Karpas-422 (cell line): ENCODE results near the gene RIMBP2. TPM values are rescaled to one million over a fixed set of nuclear protein-coding genes. Genes with fewer than 3 reads are reported as not detected.

ENCODE experiments used
- DNase-seq: peaks from one replicate; pipeline ENCODE4 v3.0.0-alpha.2; 2015
- H2AFZ ChIP-seq: fragments of 200-600 bp; sonication (generic); 2 replicates; pipeline ENCODE4 v1.6.1; 2014; ENCODE audit warnings: antibody characterized with exemption, low read length, mixed read lengths
- H3K27ac ChIP-seq: fragments of 200-600 bp; sonication (generic); 2 replicates; pipeline ENCODE4 v1.5.1; 2014; ENCODE audit warnings: mild to moderate bottlenecking, low read length, moderate library complexity
- H3K27me3 ChIP-seq: fragments of 200-600 bp; sonication (generic); 2 replicates; pipeline ENCODE4 v1.6.1; 2014; ENCODE audit warnings: low read length, mixed read lengths
- H3K36me3 ChIP-seq: fragments of 200-600 bp; sonication (generic); 2 replicates; pipeline ENCODE4 v1.6.1; 2014; ENCODE audit warnings: low read length, mixed read lengths; ENCODE audit not compliant: insufficient read depth
- H3K4me1 ChIP-seq: fragments of 200-600 bp; sonication (generic); 2 replicates; pipeline ENCODE4 v1.6.1; 2014; ENCODE audit warnings: mild to moderate bottlenecking, low read length, mixed read lengths
- H3K4me2 ChIP-seq: fragments of 200-600 bp; sonication (generic); 2 replicates; pipeline ENCODE4 v1.6.1; 2014; ENCODE audit warnings: low read length, low read depth, mild to moderate bottlenecking; ENCODE audit not compliant: poor library complexity, severe bottlenecking
- H3K4me3 ChIP-seq: fragments of 200-600 bp; sonication (generic); 2 replicates; pipeline ENCODE4 v1.5.1; 2014; ENCODE audit warnings: mild to moderate bottlenecking, antibody characterized with exemption, low read length, mixed read lengths
- H3K79me2 ChIP-seq: fragments of 200-600 bp; sonication (generic); 2 replicates; pipeline ENCODE4 v1.6.1; 2014; ENCODE audit warnings: mild to moderate bottlenecking, low read length, mixed read lengths
- H3K9ac ChIP-seq: fragments of 200-600 bp; sonication (generic); 2 replicates; pipeline ENCODE4 v1.6.0; 2014; ENCODE audit warnings: low read length
- H3K9me2 ChIP-seq: fragments of 200-600 bp; sonication (generic), shearing (Covaris generic); replicated peaks from 2 replicates; pipeline ENCODE4 v1.6.0; 2014; ENCODE audit warnings: mild to moderate bottlenecking, low read length, moderate library complexity; ENCODE audit not compliant: insufficient read depth
- H3K9me3 ChIP-seq: fragments of 300-700, 200-600 bp; sonication (generic); 2 replicates; pipeline ENCODE4 v1.6.1; 2014; ENCODE audit warnings: low read length, mixed read lengths
- H4K20me1 ChIP-seq: fragments of 200-600 bp; sonication (generic); 2 replicates; pipeline ENCODE4 v1.6.1; 2014; ENCODE audit warnings: mild to moderate bottlenecking, antibody characterized with exemption, low read length, low read depth; ENCODE audit not compliant: insufficient read depth
- total RNA-seq: library from RNA; depleted of rRNA; stranded (reverse); fragments of >200 nt; shearing (Covaris generic); gene quantifications from 2 replicates; pipeline ENCODE4 v1.2.3, GENCODE V29; 2014; ENCODE audit warnings: low replicate concordance; rRNA removed

The RIMBP2 gene
- total RNA-seq, 1 experiment from 2014 or later = not detected

GRCh38 chr12:130354407-130354806 lies 361.7 kb downstream of the RIMBP2 start:
- Histone ChIP-seq H3K4me2 (no peak overlapping the region), H3K4me1 (no peaks in the 10 kb centered on the region), H3K9me3 (no peaks in the 10 kb centered on the region), H4K20me1 (no peaks in the 10 kb centered on the region), H3K9ac (no peak overlapping the region), H3K27ac (no peak overlapping the region), H3K79me2 (no peaks in the 10 kb centered on the region), H2AFZ (no peak overlapping the region), H3K36me3 (no peaks in the 10 kb centered on the region), H3K9me2 (no peaks in the 10 kb centered on the region), H3K27me3 (peaks cover 2% of the 10 kb centered on the region; the same call in 1 of the 2 replicates), H3K4me3 (no peak overlapping the region)
- peak; percentile 17 for DNase-seq

- no peaks in the 10 kb centered on the region for H3K9me2 ChIP-seq
- H3K9me3 ChIP-seq = no peaks in the 10 kb centered on the region
- H4K20me1 ChIP-seq = no peaks in the 10 kb centered on the region
- no peak overlapping the region for H3K9ac ChIP-seq
- no peaks in the 10 kb centered on the region for H3K4me1 ChIP-seq
- peaks cover 2% of the 10 kb centered on the region; the same call in 1 of the 2 replicates for H3K27me3 ChIP-seq
- no peak overlapping the region for H3K4me2 ChIP-seq
- H3K36me3 ChIP-seq = no peaks in the 10 kb centered on the region
- H3K27ac ChIP-seq = no peak overlapping the region
- H2AFZ ChIP-seq = no peak overlapping the region
- no peak overlapping the region for H3K4me3 ChIP-seq
- no peak for DNase-seq
- no peaks in the 10 kb centered on the region for H3K79me2 ChIP-seq
Measured at GRCh38 chr12:130353081-130353480, 363.0 kb downstream of the RIMBP2 start.

GRCh38 chr12:130351326-130351725 lies 364.8 kb downstream of the RIMBP2 start:
- no peaks in the 10 kb centered on the region for H3K79me2 ChIP-seq
- no peak overlapping the region for H3K27ac ChIP-seq
- H4K20me1 ChIP-seq = no peaks in the 10 kb centered on the region
- H3K9me2 ChIP-seq = no peaks in the 10 kb centered on the region
- H3K4me1 ChIP-seq = no peaks in the 10 kb centered on the region
- DNase-seq = no peak
- H3K36me3 ChIP-seq = no peaks in the 10 kb centered on the region
- no peak overlapping the region for H3K9ac ChIP-seq
- no peak overlapping the region for H3K4me3 ChIP-seq
- H3K4me2 ChIP-seq = no peak overlapping the region
- no peaks in the 10 kb centered on the region for H3K9me3 ChIP-seq
- H2AFZ ChIP-seq = no peak overlapping the region
- peaks cover 2% of the 10 kb centered on the region; the same call in 1 of the 2 replicates for H3K27me3 ChIP-seq

- Histone ChIP-seq H3K9me3 (no peaks in the 10 kb centered on the region), H3K27me3 (peaks cover 2% of the 10 kb centered on the region; the same call in 1 of the 2 replicates), H3K79me2 (no peaks in the 10 kb centered on the region), H2AFZ (no peak overlapping the region), H3K4me2 (no peak overlapping the region), H3K36me3 (no peaks in the 10 kb centered on the region), H3K4me1 (no peaks in the 10 kb centered on the region), H3K27ac (no peak overlapping the region), H4K20me1 (no peaks in the 10 kb centered on the region), H3K4me3 (no peak overlapping the region), H3K9ac (no peak overlapping the region), H3K9me2 (no peaks in the 10 kb centered on the region)
- peak; percentile 11 for DNase-seq
Measured at GRCh38 chr12:130350715-130351114, 365.4 kb downstream of the RIMBP2 start.

GRCh38 chr12:130347588-130347987 lies 368.5 kb downstream of the RIMBP2 start:
- Histone ChIP-seq H3K4me2 (no peak overlapping the region), H4K20me1 (no peaks in the 10 kb centered on the region), H3K9me3 (no peaks in the 10 kb centered on the region), H3K79me2 (no peaks in the 10 kb centered on the region), H3K27me3 (peaks cover 2% of the 10 kb centered on the region; the same call in 1 of the 2 replicates), H3K9ac (no peak overlapping the region), H3K36me3 (no peaks in the 10 kb centered on the region), H3K9me2 (no peaks in the 10 kb centered on the region), H3K4me3 (no peak overlapping the region), H3K27ac (no peak overlapping the region), H3K4me1 (no peaks in the 10 kb centered on the region), H2AFZ (no peak overlapping the region)
- peak; percentile 1 for DNase-seq

Other genes starting within 250 kb of the RIMBP2 start
- 19.2 and 19.3 TPM in 2 replicates for gene STX2, start 123.0 kb upstream of the RIMBP2 start, total RNA-seq
- gene RAN, start 155.8 kb upstream of the RIMBP2 start, total RNA-seq = 897 and 1,159 TPM in 2 replicates
- not detected in 2 replicates for gene ADGRD1, start 237.6 kb upstream of the RIMBP2 start, total RNA-seq